Subcutaneous abdominal adipose tissue (tissue), 5 donors: ENCODE measurements around the gene HS2ST1.

Source experiments
- H3K27ac ChIP-seq: one replicate; pipeline ENCODE4 v1.7.0; 2013; ENCODE audit warnings: low read depth, mild to moderate bottlenecking, inconsistent platforms, low read length, moderate library complexity
- H3K27me3 ChIP-seq, 5 donors: one replicate each; pipeline ENCODE4 v1.7.0; 2013; ENCODE audit warnings: low read length in 5 of 5, inconsistent platforms in 1 of 5; ENCODE audit not compliant: control insufficient read depth in 5 of 5, insufficient read depth in 4 of 5
- H3K36me3 ChIP-seq, 5 donors: one replicate each; pipeline ENCODE4 v1.7.0; 2013; ENCODE audit warnings: low read length in 5 of 5; ENCODE audit not compliant: control insufficient read depth in 5 of 5, insufficient read depth in 5 of 5
- H3K4me1 ChIP-seq, 5 donors: one replicate each; pipeline ENCODE4 v1.7.0; 2013; ENCODE audit warnings: low read length in 5 of 5, mild to moderate bottlenecking in 3 of 5, moderate library complexity in 1 of 5; ENCODE audit not compliant: control insufficient read depth in 5 of 5, insufficient read depth in 5 of 5
- H3K4me3 ChIP-seq, 5 donors: one replicate each; pipeline ENCODE4 v1.7.0; 2013; ENCODE audit warnings: low read length in 5 of 5, low read depth in 1 of 5
- H3K9ac ChIP-seq, 5 donors: one replicate each; pipeline ENCODE4 v1.7.0; 2013; ENCODE audit warnings: low read length in 5 of 5, mild to moderate bottlenecking in 4 of 5, moderate library complexity in 3 of 5
- H3K9me3 ChIP-seq, 5 donors: one replicate each; pipeline ENCODE4 v1.7.0; 2013; ENCODE audit warnings: low read length in 5 of 5; ENCODE audit not compliant: control insufficient read depth in 5 of 5
- donor health status: healthy.
- donor health status: healthy.
- donor health status: healthy.
- donor health status: healthy.
- donor health status: healthy.

The HS2ST1 gene

DNA sequence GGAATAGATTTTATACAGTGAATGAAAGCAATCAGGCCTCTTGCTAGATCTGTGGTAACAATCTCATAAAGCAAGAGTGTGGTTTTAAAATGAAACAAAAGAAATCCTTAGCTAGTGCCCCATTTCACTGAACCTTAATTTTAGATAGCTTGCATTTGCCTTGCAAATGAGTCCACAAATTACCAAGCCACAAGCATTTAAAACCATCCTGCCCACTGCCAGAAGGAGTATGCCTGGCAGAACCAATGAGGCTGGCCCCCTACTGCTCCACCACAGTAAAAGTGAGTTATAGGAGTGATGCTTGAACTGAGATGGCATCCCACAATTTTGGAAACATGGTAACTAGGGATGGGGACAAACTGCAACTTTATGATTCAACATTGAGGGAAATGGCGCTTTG lies 207.8 kb downstream of the HS2ST1 start:
- no peaks in the 10 kb centered on the region for H3K27me3 ChIP-seq
- H3K9ac ChIP-seq, result no peak overlapping the region
- peaks cover 0 to 19% (median 12%) of the 10 kb centered on the region in 5 donors for H3K4me1 ChIP-seq
- H3K36me3 ChIP-seq, result no peaks in the 10 kb centered on the region
- no peak overlapping the region for H3K4me3 ChIP-seq
- peak overlapping the region; percentile 68 for H3K27ac ChIP-seq
- no peaks in the 10 kb centered on the region for H3K9me3 ChIP-seq

DNA sequence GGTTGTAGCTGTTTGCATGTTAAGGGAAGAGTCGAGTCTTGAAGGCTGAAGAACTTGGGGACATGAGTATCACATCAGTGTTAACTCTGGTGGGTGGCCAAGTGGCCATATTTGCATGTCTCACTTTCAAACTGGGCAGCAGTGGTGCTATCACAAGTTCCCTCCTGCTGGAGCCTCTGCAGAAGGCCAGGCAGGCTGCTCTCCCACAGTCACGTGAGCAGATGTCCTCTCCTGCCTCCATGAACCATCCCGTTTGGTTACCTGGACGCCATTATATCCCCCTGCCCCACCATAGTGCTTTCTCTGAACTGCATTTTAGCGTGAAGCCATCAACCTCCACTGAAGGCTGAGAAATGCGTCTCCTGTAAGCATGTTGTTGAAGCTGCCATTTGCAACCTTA lies 209.2 kb downstream of the HS2ST1 start:
- H3K36me3 ChIP-seq, result no peaks in the 10 kb centered on the region
- peaks cover 0 to 22% (median 13%) of the 10 kb centered on the region in 5 donors for H3K4me1 ChIP-seq
- no peaks in the 10 kb centered on the region for H3K27me3 ChIP-seq
- H3K9ac ChIP-seq, result no peak overlapping the region
- H3K4me3 ChIP-seq, result no peak overlapping the region
- no peaks in the 10 kb centered on the region for H3K9me3 ChIP-seq
- H3K27ac ChIP-seq, result no peak overlapping the region

DNA sequence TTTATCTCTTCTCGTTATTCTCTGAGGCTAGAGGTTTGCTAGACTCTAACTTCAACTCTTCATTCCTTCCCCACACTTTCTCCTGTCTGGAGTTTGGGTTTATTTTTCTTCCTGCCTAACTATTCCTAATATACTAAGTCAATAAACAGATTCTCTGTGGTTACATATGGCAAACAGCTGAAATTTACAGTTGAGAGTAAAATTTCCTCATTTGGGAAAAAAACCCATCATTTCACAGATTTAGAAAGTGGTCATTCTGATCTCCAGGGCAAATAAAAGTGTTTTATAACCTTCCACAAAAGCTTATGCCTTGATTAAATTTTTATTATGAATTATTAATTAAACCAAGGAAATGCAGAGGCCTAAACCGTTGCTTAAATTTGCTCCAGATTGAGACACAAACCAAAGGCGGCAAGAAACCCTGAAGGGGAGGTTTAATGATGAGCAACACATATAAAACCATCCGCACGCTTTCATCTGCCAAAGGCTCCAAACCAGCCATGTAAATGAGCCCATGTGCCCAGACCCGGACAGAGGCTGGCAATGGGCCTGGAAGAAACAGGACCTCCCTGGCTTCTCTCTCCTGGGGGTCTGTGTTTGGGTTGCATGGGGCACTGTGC lies 212.6 kb downstream of the HS2ST1 start:
- H3K36me3 ChIP-seq, result no peaks in the 10 kb centered on the region

DNA sequence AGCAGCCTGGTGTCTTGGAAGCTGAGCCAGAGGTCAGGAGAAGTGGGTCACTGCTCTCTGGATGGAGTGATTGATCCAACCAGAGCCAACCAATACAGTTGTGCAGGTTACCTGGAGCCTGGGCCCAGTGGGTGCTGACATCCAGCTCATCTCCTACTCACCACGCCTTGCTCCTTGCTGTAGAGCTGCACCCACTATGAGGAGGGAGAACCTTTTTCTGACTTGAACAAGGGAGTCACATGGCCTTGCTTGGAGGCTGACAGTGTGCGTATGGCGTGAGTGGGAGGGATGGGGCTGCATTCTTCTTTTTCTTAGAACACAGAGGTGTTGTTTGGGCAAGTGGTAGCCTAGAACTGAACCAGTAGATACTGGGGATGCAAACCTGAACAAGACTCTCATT lies 213.1 kb downstream of the HS2ST1 start:
- H3K4me3 ChIP-seq, result no peak overlapping the region
- H3K27ac ChIP-seq, result no peak overlapping the region
- no peaks in the 10 kb centered on the region for H3K9me3 ChIP-seq
- H3K27me3 ChIP-seq, result no peaks in the 10 kb centered on the region
- no peaks in the 10 kb centered on the region for H3K36me3 ChIP-seq
- no peak overlapping the region for H3K9ac ChIP-seq
- H3K4me1 ChIP-seq, result peaks cover 8 to 44% (median 36%) of the 10 kb centered on the region in 5 donors

More for the DNA sequence above, 212.6 kb downstream of the HS2ST1 start:
- no peak overlapping the region for H3K9ac ChIP-seq
- no peaks in the 10 kb centered on the region for H3K27me3 ChIP-seq
- no peaks in the 10 kb centered on the region for H3K9me3 ChIP-seq
- no peak overlapping the region for H3K4me3 ChIP-seq
- no peak overlapping the region for H3K27ac ChIP-seq
- peaks cover 8 to 45% (median 34%) of the 10 kb centered on the region in 5 donors for H3K4me1 ChIP-seq

DNA sequence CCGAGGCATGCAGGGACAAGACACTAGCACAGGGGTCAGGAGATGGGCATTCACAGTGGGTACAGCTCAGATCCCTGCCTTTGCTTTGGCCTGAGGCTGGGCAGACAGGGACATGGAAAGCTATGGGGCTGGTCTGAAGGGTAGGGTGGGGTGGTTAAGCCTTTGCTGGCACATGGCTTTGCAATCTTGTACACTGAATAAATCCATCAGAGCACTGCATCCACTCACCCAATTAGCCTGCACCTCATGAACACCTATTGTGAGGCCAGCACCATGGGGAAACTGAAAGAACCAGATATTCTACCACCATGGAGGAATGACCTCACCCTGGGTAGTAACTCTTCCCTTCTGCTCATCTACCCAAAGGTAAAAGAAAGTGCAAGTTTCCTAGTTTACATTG lies 214.6 kb downstream of the HS2ST1 start:
- Histone ChIP-seq H3K9me3 (no peaks in the 10 kb centered on the region), H3K27me3 (no peaks in the 10 kb centered on the region), H3K9ac (peak overlapping the region in 1 of 5 donors; percentile 26), H3K27ac (peak overlapping the region; percentile 93), H3K4me1 (peaks cover 8 to 55% (median 48%) of the 10 kb centered on the region in 5 donors), H3K36me3 (no peaks in the 10 kb centered on the region), H3K4me3 (peak overlapping the region in 1 of 5 donors; percentile 67)

DNA sequence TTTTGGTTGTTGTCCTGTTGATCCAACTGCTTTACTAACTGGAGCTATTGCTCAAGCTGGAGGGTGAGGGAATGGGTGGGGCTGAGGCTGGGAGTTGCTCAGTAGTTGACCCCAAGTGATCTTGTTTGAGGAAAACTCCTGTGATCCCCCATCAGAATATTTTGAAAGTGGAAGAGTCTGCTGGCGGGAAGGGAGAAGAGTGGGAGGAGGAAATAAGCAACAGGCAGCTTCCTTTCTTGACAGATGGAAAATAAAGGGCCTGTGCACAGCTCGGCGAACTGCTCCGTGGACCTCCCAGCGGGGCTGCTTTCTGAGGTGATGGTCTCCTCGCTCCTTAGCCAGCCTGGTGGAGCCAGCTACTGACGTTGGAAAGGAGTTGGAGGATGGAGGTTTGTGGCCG lies 215.2 kb downstream of the HS2ST1 start:
- Histone ChIP-seq H3K9ac (peak overlapping the region in 4 of 5 donors; percentile 26 to 71 (median 64)), H3K4me1 (peaks cover 12 to 60% (median 53%) of the 10 kb centered on the region in 5 donors), H3K9me3 (no peaks in the 10 kb centered on the region), H3K36me3 (no peaks in the 10 kb centered on the region), H3K27me3 (no peaks in the 10 kb centered on the region), H3K4me3 (peak overlapping the region; percentile 5 to 67 (median 40)), H3K27ac (peak overlapping the region; percentile 93)

DNA sequence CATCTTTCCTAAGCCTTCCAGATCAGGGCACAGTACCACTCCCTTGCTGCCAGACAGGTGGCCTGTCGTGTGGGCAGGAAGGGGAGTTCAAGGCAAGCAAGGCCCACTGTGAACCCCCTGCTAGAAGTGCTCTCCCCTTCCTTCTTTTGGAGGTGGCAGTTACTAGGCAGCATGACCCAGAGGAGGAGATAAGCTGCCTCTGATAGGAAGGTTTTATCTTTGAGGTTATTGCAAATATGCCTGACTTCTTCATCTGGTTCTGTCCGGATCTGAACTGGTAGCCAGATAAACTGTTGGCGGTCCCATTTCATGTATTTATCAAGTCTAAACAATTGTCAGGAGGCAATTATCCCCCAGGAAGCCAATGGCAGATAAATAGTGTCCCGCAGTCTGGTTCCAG lies 216.0 kb downstream of the HS2ST1 start:
- H3K9me3 ChIP-seq, result no peaks in the 10 kb centered on the region
- peak overlapping the region; percentile 0 to 71 (median 59) for H3K9ac ChIP-seq
- no peaks in the 10 kb centered on the region for H3K36me3 ChIP-seq
- H3K27ac ChIP-seq, result peak overlapping the region; percentile 93
- no peaks in the 10 kb centered on the region for H3K27me3 ChIP-seq
- H3K4me1 ChIP-seq, result peaks cover 15 to 67% (median 62%) of the 10 kb centered on the region in 5 donors
- peak overlapping the region; percentile 5 to 67 (median 40) for H3K4me3 ChIP-seq

DNA sequence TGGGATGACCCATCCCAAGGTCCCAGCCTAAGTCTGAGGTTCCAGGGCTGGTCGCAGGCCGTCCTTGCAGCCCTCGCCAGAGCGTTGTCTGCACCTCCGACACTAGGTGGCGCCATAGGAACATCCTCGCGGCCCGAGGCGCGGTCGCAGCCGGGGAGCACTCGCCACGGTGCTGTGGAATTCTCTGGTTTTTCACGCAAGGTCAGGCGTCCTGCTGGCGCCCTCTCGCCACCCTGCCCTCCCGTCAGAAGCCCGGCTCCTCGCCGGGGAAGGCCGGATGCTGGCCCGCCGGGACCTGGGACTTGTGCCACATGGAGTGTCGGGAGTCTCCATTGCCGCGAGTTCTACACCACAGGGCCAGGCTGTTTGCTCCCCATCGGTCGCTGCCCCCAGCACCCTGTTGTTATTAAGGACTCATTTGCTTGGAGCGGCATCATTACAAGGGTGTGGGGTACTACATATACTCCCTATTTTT lies 217.4 kb downstream of the HS2ST1 start:
- H3K9ac ChIP-seq, result peak overlapping the region; percentile 54 to 80 (median 68)
- no peaks in the 10 kb centered on the region for H3K27me3 ChIP-seq
- peak overlapping the region; percentile 62 to 73 (median 67) for H3K4me3 ChIP-seq
- peak overlapping the region; percentile 93 for H3K27ac ChIP-seq
- no peaks in the 10 kb centered on the region for H3K9me3 ChIP-seq
- H3K36me3 ChIP-seq, result no peaks in the 10 kb centered on the region
- H3K4me1 ChIP-seq, result peaks cover 15 to 81% (median 74%) of the 10 kb centered on the region in 5 donors

DNA sequence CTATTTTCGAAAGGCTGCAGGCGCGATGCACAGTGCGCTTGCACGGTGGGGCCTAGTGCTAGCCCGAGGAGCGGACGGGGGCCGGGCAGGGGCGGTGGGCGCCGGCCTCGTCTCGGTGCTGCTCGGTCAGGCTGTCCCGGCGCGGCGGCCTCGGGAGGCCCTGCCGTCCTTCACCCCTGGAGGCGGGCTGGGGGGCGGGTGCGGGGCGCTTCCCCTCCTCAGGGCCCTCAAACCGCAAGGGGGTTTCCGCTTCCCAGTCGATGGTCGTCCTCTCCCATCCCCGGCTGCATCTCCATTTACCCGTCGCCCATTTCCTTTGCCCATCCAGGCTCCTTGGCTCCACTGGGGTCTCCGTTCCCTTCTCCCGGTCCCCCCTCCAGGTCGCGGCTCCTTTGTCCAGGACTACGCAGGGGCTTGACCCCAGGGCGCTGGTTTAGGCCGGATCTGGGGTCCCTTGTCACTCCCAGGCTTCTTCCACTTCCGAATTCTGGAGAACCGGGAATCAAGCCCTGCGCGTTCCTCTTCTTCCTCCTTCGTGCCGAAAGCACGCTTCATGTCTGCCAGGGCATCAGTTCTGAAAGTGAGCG lies 217.9 kb downstream of the HS2ST1 start:
- Histone ChIP-seq H3K4me1 (peaks cover 16 to 87% (median 75%) of the 10 kb centered on the region in 5 donors), H3K27me3 (no peaks in the 10 kb centered on the region), H3K9me3 (no peaks in the 10 kb centered on the region), H3K27ac (peak overlapping the region; percentile 93), H3K4me3 (peak overlapping the region; percentile 62 to 73 (median 67)), H3K9ac (peak overlapping the region; percentile 54 to 80 (median 68)), H3K36me3 (no peaks in the 10 kb centered on the region)

DNA sequence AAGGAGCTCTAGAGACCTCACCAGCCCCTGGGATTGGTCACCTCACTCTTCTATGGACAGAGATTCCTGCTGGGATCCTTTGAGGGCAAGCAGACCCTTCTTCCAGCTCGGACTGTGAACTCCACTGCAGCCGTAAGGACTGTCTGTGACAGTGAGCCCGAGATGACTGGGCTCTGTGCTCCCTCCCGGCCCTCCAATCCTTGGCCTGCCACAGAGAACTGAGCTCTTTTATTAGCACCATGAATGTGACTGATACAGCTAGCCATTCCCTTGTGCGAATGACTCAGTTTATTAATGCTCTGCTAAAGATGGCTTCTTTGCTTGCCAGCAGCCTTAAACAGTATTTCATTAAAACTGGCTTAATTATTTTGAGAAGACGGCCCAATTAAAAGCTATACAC lies 219.6 kb downstream of the HS2ST1 start:
- Histone ChIP-seq H3K4me3 (peak overlapping the region in 1 of 5 donors; percentile 31), H3K9me3 (no peaks in the 10 kb centered on the region), H3K9ac (peak overlapping the region in 3 of 5 donors; percentile 43 to 48 (median 45)), H3K36me3 (peaks cover 0 to 4% (median 0%) of the 10 kb centered on the region in 5 donors), H3K27ac (peak overlapping the region; percentile 93), H3K27me3 (no peaks in the 10 kb centered on the region), H3K4me1 (peaks cover 14 to 81% (median 74%) of the 10 kb centered on the region in 5 donors)
